GM23338 (cell line): Measurements from ENCODE around the gene TM9SF2. TPM values are rescaled to one million over a fixed set of nuclear protein-coding genes. Genes with fewer than 3 reads are reported as not detected.

ENCODE experiments used
- ATAC-seq: fragments of 200-7000 bp; cut with Tn5 transposase; 3 replicates; pipeline ENCODE4 v1.9.1; 2020
- DNase-seq: peaks from one replicate; pipeline ENCODE4 v3.0.0-alpha.2; 2015; ENCODE audit warnings: low spot score
- H2AFZ ChIP-seq: fragments of 200-600 bp; sonication (generic); 2 replicates; pipeline ENCODE4 v1.8.0; 2016; ENCODE audit warnings: antibody characterized with exemption, mild to moderate bottlenecking, moderate library complexity
- H3F3A ChIP-seq: fragments of 200-600 bp; sonication (generic); replicated peaks from 2 replicates; pipeline ENCODE4 v1.8.0; 2017; ENCODE audit warnings: antibody characterized with exemption, mixed run types, low read depth
- H3K27ac ChIP-seq: fragments of 200-600 bp; sonication (generic); 2 replicates; pipeline ENCODE4 v1.6.1; 2016; ENCODE audit warnings: low read depth
- H3K27me3 ChIP-seq: fragments of 200-600 bp; sonication (generic); 2 replicates; pipeline ENCODE4 v1.8.0; 2016; ENCODE audit warnings: mild to moderate bottlenecking, mixed run types, moderate library complexity; ENCODE audit not compliant: insufficient read depth
- H3K36me3 ChIP-seq: fragments of 200-600 bp; sonication (generic); 2 replicates; pipeline ENCODE4 v1.8.0; 2016; ENCODE audit warnings: mild to moderate bottlenecking; ENCODE audit not compliant: insufficient read depth
- H3K4me1 ChIP-seq: fragments of 200-600 bp; sonication (generic); 2 replicates; pipeline ENCODE4 v1.8.0; 2016; ENCODE audit warnings: mild to moderate bottlenecking, moderate library complexity; ENCODE audit not compliant: insufficient read depth
- H3K4me2 ChIP-seq: fragments of 200-600 bp; sonication (generic); 2 replicates; pipeline ENCODE4 v1.7.1; 2017; ENCODE audit warnings: mixed run types
- H3K4me3 ChIP-seq: fragments of 200-600 bp; sonication (generic); 2 replicates; pipeline ENCODE4 v1.6.1; 2016; ENCODE audit warnings: mixed run types
- H3K79me2 ChIP-seq: fragments of 200-600 bp; sonication (generic); replicated peaks from 2 replicates; pipeline ENCODE4 v1.8.0; 2017; ENCODE audit warnings: mild to moderate bottlenecking; ENCODE audit not compliant: insufficient read depth
- H3K9me2 ChIP-seq: fragments of 200-600 bp; sonication (generic); 2 replicates; pipeline ENCODE4 v1.8.0; 2017; ENCODE audit not compliant: insufficient read depth
- H4K20me1 ChIP-seq: fragments of 200-600 bp; sonication (generic); replicated peaks from 2 replicates; pipeline ENCODE4 v1.8.0; 2017; ENCODE audit warnings: mild to moderate bottlenecking; ENCODE audit not compliant: insufficient read depth
- H3K27ac Mint-ChIP-seq: 2 replicates; pipeline ENCODE4 v1.8.0; 2020; ENCODE audit warnings: inconsistent platforms, mild to moderate bottlenecking, moderate library complexity, mixed read lengths
- H3K27me3 Mint-ChIP-seq: 3 replicates; pipeline ENCODE4 v1.8.0; 2022; ENCODE audit warnings: low read depth, mild to moderate bottlenecking, moderate library complexity, mixed read lengths, inconsistent platforms; ENCODE audit not compliant: insufficient read depth, poor library complexity
- H3K36me3 Mint-ChIP-seq: 3 replicates; pipeline ENCODE4 v1.8.0; 2021; ENCODE audit warnings: low read depth, mild to moderate bottlenecking, inconsistent platforms, moderate library complexity, mixed read lengths
- H3K4me1 Mint-ChIP-seq: 3 replicates; pipeline ENCODE4 v1.8.0; 2020; ENCODE audit warnings: mild to moderate bottlenecking, inconsistent platforms, mixed read lengths
- H3K4me3 Mint-ChIP-seq: 3 replicates; pipeline ENCODE4 v1.8.0; 2021; ENCODE audit warnings: moderate library complexity, mild to moderate bottlenecking, inconsistent platforms, mixed read lengths
- H3K9me3 Mint-ChIP-seq: 3 replicates; pipeline ENCODE4 v1.8.0; 2020; ENCODE audit warnings: moderate library complexity, mild to moderate bottlenecking, inconsistent platforms, mixed read lengths
- ETS1 ChIP-seq: IDR thresholded peaks from 2 replicates; pipeline ENCODE4 v1.6.1; 2016; ENCODE audit warnings: antibody characterized with exemption
- EZH2 ChIP-seq: fragments of 200-600 bp; sonication (generic); IDR thresholded peaks from one replicate; pipeline ENCODE4 v1.8.0; 2017; ENCODE audit warnings: antibody characterized with exemption, mild to moderate bottlenecking, low read depth; ENCODE audit not compliant: unreplicated experiment
- JUNB ChIP-seq: IDR thresholded peaks from one replicate; pipeline ENCODE4 v1.6.1; 2016; ENCODE audit warnings: antibody characterized with exemption; ENCODE audit not compliant: unreplicated experiment
- ZNF331 ChIP-seq: fragments of 250-450 bp; sonication (Bioruptor Pico); IDR thresholded peaks from 2 replicates; pipeline ENCODE4 v1.5.0; 2020; ENCODE audit warnings: low read depth, mild to moderate bottlenecking, moderate library complexity
- ZNF462 ChIP-seq: fragments of 250-450 bp; sonication (Bioruptor Pico); IDR thresholded peaks from 2 replicates; pipeline ENCODE4 v1.5.0; 2020; ENCODE audit warnings: mild to moderate bottlenecking, moderate library complexity
- polyA plus RNA-seq: library from polyadenylated mRNA; unstranded; fragments of >200 nt; fragmentation: Nextera tagmentation; extraction: Ambion mirVana; gene quantifications from 2 replicates; pipeline ENCODE4 v1.2.1, GENCODE V29; 2016
- total RNA-seq: library from RNA; depleted of rRNA; stranded (reverse); fragments of >200 nt; shearing (Covaris generic); gene quantifications from 2 replicates; pipeline ENCODE4 v1.2.3, GENCODE V29; 2014

The TM9SF2 gene
- total and polyA plus RNA-seq, 2 experiments from 2014 or later, result 50.5 to 115 TPM

- TF ChIP-seq ZNF462, result no peak
- TF ChIP-seq EZH2, result no peak
- no peak for TF ChIP-seq ZNF331 (CRISPR knock-in tag)
These were observed 27.8 kb upstream of the TM9SF2 start (continued) for GRCh38 chr13:99473515-99473914.

DNA sequence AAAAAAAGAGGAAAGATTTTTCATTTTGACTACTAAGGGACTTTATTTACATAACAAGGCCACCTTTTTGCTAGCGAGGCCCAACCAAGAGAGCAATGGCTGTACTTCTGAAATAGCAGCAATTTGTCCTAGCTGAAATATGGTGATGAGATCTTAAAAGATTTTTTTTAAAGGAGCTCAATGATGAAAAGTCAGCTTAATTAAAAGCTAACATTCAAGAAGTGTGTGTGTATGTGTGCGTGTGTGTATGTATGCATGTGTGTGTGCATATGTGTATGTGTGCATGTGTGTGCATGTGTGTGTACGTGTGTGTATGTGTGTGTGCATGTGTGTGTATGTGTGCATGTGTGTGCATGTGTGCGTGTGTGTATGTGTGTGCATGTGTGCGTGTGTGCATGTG is 24.6 kb upstream of the TM9SF2 start:
- peak overlapping the region; percentile 88 for H3K27ac Mint-ChIP-seq
- H3K4me1 ChIP-seq, result peaks cover 15% of the 10 kb centered on the region
- peak overlapping the region; percentile 59 for H3K27ac ChIP-seq
- no peaks in the 10 kb centered on the region for H3K27me3 ChIP-seq
- H3K79me2 ChIP-seq, result no peaks in the 10 kb centered on the region
- no peaks in the 10 kb centered on the region for H4K20me1 ChIP-seq
- H3K4me1 Mint-ChIP-seq, result peaks cover 24% of the 10 kb centered on the region
- H3K36me3 Mint-ChIP-seq, result no peaks in the 10 kb centered on the region; the same call in 2 of the 3 replicates
- H3K36me3 ChIP-seq, result no peaks in the 10 kb centered on the region
- H3F3A ChIP-seq, result no peaks in the 10 kb centered on the region
- H3K4me2 ChIP-seq, result peak overlapping the region; percentile 64
- peaks cover 2% of the 10 kb centered on the region for H3K27me3 Mint-ChIP-seq
- H3K4me3 ChIP-seq, result no peak overlapping the region
- no peaks in the 10 kb centered on the region for H3K9me2 ChIP-seq
- H2AFZ ChIP-seq, result peak overlapping the region; percentile 25; the same call in 1 of the 2 replicates
- no peaks in the 10 kb centered on the region for H3K9me3 Mint-ChIP-seq
- ATAC-seq, result peak; percentile 25; the same call in 1 of the 3 replicates
- H3K4me3 Mint-ChIP-seq, result peak overlapping the region; percentile 28; the same call in 2 of the 3 replicates
- peak; percentile 45 for DNase-seq
- TF ChIP-seq EZH2 (no peak), ETS1 (no peak), ZNF462 (no peak), JUNB (no peak)
